HepG2 (cell line): ENCODE results near the gene ERMP1. TPM values are rescaled to one million over a fixed set of nuclear protein-coding genes. Genes with fewer than 3 reads are reported as not detected.

Experiments used
- ATAC-seq: fragments of 200-7000 bp; cut with Tn5 transposase; 3 replicates; pipeline ENCODE4 v1.9.1; 2020; ENCODE audit warnings: mild to moderate bottlenecking, moderate library complexity
- BruUV-seq: library from RNA; stranded (reverse); fragments of 400-500 nt; replicated peaks from 2 replicates; lab custom pipeline; 2021; lab: Mats Ljungman, UMichigan
- CTCF ChIA-PET: fragments of 300-600 bp; formaldehyde crosslinking; extraction: SDS; loops from one replicate; lab custom pipeline; 2021; ENCODE audit warnings: low total read pairs, inconsistent platforms, low intra/inter-chr PET ratio; lab: Yijun Ruan, JAX
- POLR2A ChIA-PET: fragments of 350-600 bp; sonication (Branson Sonifier 250); formaldehyde crosslinking; loops from one replicate; lab custom pipeline; 2020; ENCODE audit warnings: antibody characterized with exemption, inconsistent platforms; lab: Yijun Ruan, JAX
- DNase-seq: peaks from one replicate; pipeline ENCODE4 v3.0.0-alpha.2; 2015; ENCODE audit warnings: low spot score
- FAIRE-seq: peaks from 3 replicates; lab custom pipeline; 2011; peaks lifted over from hg19 to GRCh38; lab: Jason Lieb, UNC
- H2AFZ ChIP-seq: one replicate; pipeline ENCODE4 v1.6.1; 2011; ENCODE audit warnings: low read length, inconsistent platforms
- H3K27ac ChIP-seq: fragments of 300-600 bp; 3 replicates; pipeline ENCODE4 v1.8.0; 2011; ENCODE audit warnings: mixed run types, mild to moderate bottlenecking, mixed read lengths, low read length, inconsistent platforms; ENCODE audit not compliant: insufficient read depth; ENCODE audit errors: extremely low read length
- H3K27me3 ChIP-seq, 2 experiments: fragments of 200-600 bp in 1 of 2; 2 replicates in 1 of 2; 3 replicates in 1 of 2; pipeline versions ENCODE4 v1.6.0 to v1.8.0; 2011; ENCODE audit warnings: low read length in 2 of 2, mild to moderate bottlenecking in 2 of 2, moderate library complexity in 2 of 2, inconsistent platforms in 1 of 2; ENCODE audit not compliant: insufficient read depth in 2 of 2, control insufficient read depth in 1 of 2
- H3K36me3 ChIP-seq, 2 experiments: fragments of 200-600 bp in 1 of 2; replicated peaks in 1 of 2; 2 replicates in 1 of 2; 3 replicates in 1 of 2; pipeline versions ENCODE4 v1.5.1 to v1.8.0; 2011; ENCODE audit warnings: low read length in 2 of 2, inconsistent platforms in 1 of 2; ENCODE audit not compliant: insufficient read depth in 2 of 2, control insufficient read depth in 1 of 2
- H3K4me1 ChIP-seq: 2 replicates; pipeline ENCODE4 v1.5.1; 2012; ENCODE audit warnings: low read length, inconsistent platforms; ENCODE audit not compliant: insufficient read depth
- H3K4me2 ChIP-seq: 2 replicates; pipeline ENCODE4 v1.6.0; 2011; ENCODE audit warnings: low read depth, low read length, inconsistent platforms
- H3K4me3 ChIP-seq, 3 experiments: fragments of 200-600 bp in 1 of 3; sonication (generic), shearing (Covaris generic) in 1 of 3; replicated peaks in 1 of 3; 2 replicates each; pipeline ENCODE4 v1.5.1; 2011 to 2016; ENCODE audit warnings: low read length in 3 of 3, inconsistent platforms in 2 of 3, low read depth in 2 of 3, mild to moderate bottlenecking in 2 of 3, control low read depth in 1 of 3, mixed read lengths in 1 of 3; ENCODE audit not compliant: insufficient read depth in 1 of 3
- H3K79me2 ChIP-seq: one replicate; pipeline ENCODE4 v1.6.1; 2011; ENCODE audit warnings: low read length, inconsistent platforms; ENCODE audit not compliant: insufficient read depth
- H3K9ac ChIP-seq: 2 replicates; pipeline ENCODE4 v1.6.0; 2011; ENCODE audit warnings: mild to moderate bottlenecking, low read depth, low read length, inconsistent platforms; ENCODE audit not compliant: insufficient read depth
- H3K9me3 ChIP-seq: 2 replicates; pipeline ENCODE4 v1.5.1; 2012; ENCODE audit warnings: mild to moderate bottlenecking, low read length
- H4K20me1 ChIP-seq: 2 replicates; pipeline ENCODE4 v1.6.0; 2011; ENCODE audit warnings: inconsistent platforms, mild to moderate bottlenecking, low read length, moderate library complexity; ENCODE audit not compliant: insufficient read depth
- MAFK ChIP-seq, 2 experiments: IDR thresholded peaks in 1 of 2; conservative IDR thresholded peaks in 1 of 2; 2 replicates each; pipeline ENCODE4 v1.6.1; 2011; ENCODE audit warnings: improper control_type of control experiment in 2 of 2, low read length in 2 of 2
- NR1H2 ChIP-seq: sonication (generic); formaldehyde crosslinking; IDR thresholded peaks from 2 replicates; pipeline ENCODE4 v1.8.1; 2022; ENCODE audit warnings: low read depth, missing genetic modification reagents, borderline replicate concordance
- PPARG ChIP-seq: conservative IDR thresholded peaks from 2 replicates; pipeline ENCODE4 v1.6.1; 2016; ENCODE audit warnings: missing biosample characterization, missing genetic modification reagents
- SALL2 ChIP-seq: sonication (generic); formaldehyde crosslinking; IDR thresholded peaks from 2 replicates; pipeline ENCODE4 v1.8.1; 2023; ENCODE audit warnings: mild to moderate bottlenecking, missing genetic modification reagents, inconsistent platforms
- SP1 ChIP-seq, 2 experiments: fragments of 450-650 bp in 1 of 2; sonication (generic) in 1 of 2; formaldehyde crosslinking in 1 of 2; IDR thresholded peaks; 2 replicates each; pipeline versions ENCODE4 v1.4.0 to v1.6.1; 2016 to 2020; ENCODE audit warnings: missing genetic modification reagents in 1 of 2
- TRIM24 ChIP-seq: sonication (generic); formaldehyde crosslinking; IDR thresholded peaks from 2 replicates; pipeline ENCODE4 v1.8.0; 2022; ENCODE audit warnings: mild to moderate bottlenecking, missing genetic modification reagents
- ZBTB38 ChIP-seq: sonication (generic); formaldehyde crosslinking; IDR thresholded peaks from 2 replicates; pipeline ENCODE4 v1.5.1; 2020; ENCODE audit warnings: mild to moderate bottlenecking, missing genetic modification reagents
- ZNF550 ChIP-seq: sonication (generic); formaldehyde crosslinking; IDR thresholded peaks from 2 replicates; pipeline ENCODE4 v1.4.0; 2020; ENCODE audit warnings: mild to moderate bottlenecking, missing genetic modification reagents, borderline replicate concordance
- ZNF782 ChIP-seq: sonication (generic); formaldehyde crosslinking; IDR thresholded peaks from 2 replicates; pipeline ENCODE4 v1.4.0; 2020; ENCODE audit warnings: missing genetic modification reagents, mild to moderate bottlenecking, borderline replicate concordance
- WGBS: methylation state at CpG from one replicate; pipeline ENCODE4 v1.1.6; 2017; ENCODE audit warnings: low lambda C conversion rate; 5-methylcytosine and 5-hydroxymethylcytosine counted together
- in situ Hi-C: cut with HindIII; loops from 2 replicates; pipeline ENCODE4 v1.10.0; 2017; ENCODE audit warnings: low pct_unique_long_range_greater_than_20kb; ENCODE audit not compliant: extremely low pct_ligation_motif_present
- intact Hi-C: fragments of 100-400 bp; cut with micrococcal nuclease; formaldehyde crosslinking; loops from one replicate; pipeline ENCODE4 v1.10.0; 2022; ENCODE audit not compliant: unreplicated experiment
- polyA plus RNA-seq, 8 experiments: library from polyadenylated mRNA; depleted of rRNA in 3 of 8; stranded (reverse) in 7 of 8; unstranded in 1 of 8; fragments of >200 nt; fragmentation: Illumina TruSeq in 4 of 8; extraction: Trizol in 4 of 8; gene quantifications; 2 replicates each; pipeline versions ENCODE4 v1.2.1 to v1.2.3, GENCODE V29; 2011 to 2016; ENCODE audit warnings: low read depth in 4 of 8, missing spikeins in 1 of 8, mixed read lengths in 1 of 8; ENCODE audit not compliant: insufficient read depth in 1 of 8
- total RNA-seq, 5 experiments: library from RNA; depleted of rRNA; stranded (reverse); fragments of >200 nt; fragmentation: Illumina TruSeq; extraction: Trizol; gene quantifications; 2 replicates each; pipeline ENCODE4 v1.2.3, GENCODE V29; 2016; ENCODE audit warnings: low read depth in 1 of 5
- TF ChIP-seq, protein P1 (sequence below): sonication (generic); formaldehyde crosslinking; IDR thresholded peaks from 2 replicates; pipeline ENCODE4 v1.5.1; 2020; ENCODE audit warnings: missing genetic modification reagents, mild to moderate bottlenecking, borderline replicate concordance
- TF ChIP-seq, protein P2 (sequence below): sonication (generic); formaldehyde crosslinking; IDR thresholded peaks from 2 replicates; pipeline ENCODE4 v1.4.0; 2020; ENCODE audit warnings: mild to moderate bottlenecking, missing genetic modification reagents, borderline replicate concordance

Gene ERMP1
- total and polyA plus RNA-seq, 2 of the 13 experiments (the other 11 are each of a cell fraction or from before 2014, with no cell fraction given): 40.9 to 65.4 TPM

GRCh38 chr9:5820425-5820824 lies 12.5 kb downstream of the ERMP1 start:
- Histone ChIP-seq H2AFZ (no peak overlapping the region), H3K4me1 (peaks cover 27% of the 10 kb centered on the region), H3K36me3 (peaks cover 12 to 57% of the 10 kb centered on the region in 2 experiments), H3K27me3 (no peaks in the 10 kb centered on the region), H3K9ac (no peak overlapping the region), H3K79me2 (peaks cover 30% of the 10 kb centered on the region), H3K4me2 (no peak overlapping the region), H4K20me1 (no peaks in the 10 kb centered on the region), H3K4me3 (no peak overlapping the region), H3K27ac (no peak overlapping the region), H3K9me3 (no peaks in the 10 kb centered on the region)
- intact Hi-C loops: no loop called here
- DNase-seq: no peak
- no peak for FAIRE-seq
- WGBS: 95% methylated on average over 1 of the region's 1 CpG
- no peak for TF ChIP-seq SALL2 (CRISPR knock-in tag)
- peak in 1 of 2 experiments; percentile 45; a peak in 1 of 4 replicates for TF ChIP-seq MAFK (conservative IDR thresholded peaks at IDR 0.05 in 1 of 2, IDR thresholded peaks at IDR 0.05 in 1 of 2; ENCODE audit: low read length in 2 of 2)
- BruUV-seq: no TSS peak
- CTCF ChIA-PET: no interaction called here
- POLR2A ChIA-PET: no interaction called here
- in situ Hi-C loops: no loop called here
- ATAC-seq: no peak

GRCh38 chr9:5819174-5819573 lies 13.7 kb downstream of the ERMP1 start:
- H4K20me1 ChIP-seq: no peaks in the 10 kb centered on the region
- intact Hi-C loops: no loop called here
- H3K79me2 ChIP-seq: peaks cover 29% of the 10 kb centered on the region
- POLR2A ChIA-PET: no interaction called here
- peaks cover 24% of the 10 kb centered on the region for H3K4me1 ChIP-seq
- no peaks in the 10 kb centered on the region for H3K9me3 ChIP-seq
- H3K27me3 ChIP-seq: no peaks in the 10 kb centered on the region
- FAIRE-seq (no peak), ATAC-seq (no peak), DNase-seq (no peak)
- peaks cover 9 to 50% of the 10 kb centered on the region in 2 experiments; a peak in 4 of 5 replicates for H3K36me3 ChIP-seq
- in situ Hi-C loops: no loop called here
- WGBS: 96% methylated on average over 6 of the region's 6 CpGs
- H3K9ac ChIP-seq: no peak overlapping the region
- H2AFZ ChIP-seq: no peak overlapping the region
- CTCF ChIA-PET: no interaction called here
- BruUV-seq: no TSS peak
- H3K27ac ChIP-seq: no peak overlapping the region
- no peak overlapping the region for H3K4me2 ChIP-seq
- H3K4me3 ChIP-seq: no peak overlapping the region
- TF ChIP-seq, protein P1, sequence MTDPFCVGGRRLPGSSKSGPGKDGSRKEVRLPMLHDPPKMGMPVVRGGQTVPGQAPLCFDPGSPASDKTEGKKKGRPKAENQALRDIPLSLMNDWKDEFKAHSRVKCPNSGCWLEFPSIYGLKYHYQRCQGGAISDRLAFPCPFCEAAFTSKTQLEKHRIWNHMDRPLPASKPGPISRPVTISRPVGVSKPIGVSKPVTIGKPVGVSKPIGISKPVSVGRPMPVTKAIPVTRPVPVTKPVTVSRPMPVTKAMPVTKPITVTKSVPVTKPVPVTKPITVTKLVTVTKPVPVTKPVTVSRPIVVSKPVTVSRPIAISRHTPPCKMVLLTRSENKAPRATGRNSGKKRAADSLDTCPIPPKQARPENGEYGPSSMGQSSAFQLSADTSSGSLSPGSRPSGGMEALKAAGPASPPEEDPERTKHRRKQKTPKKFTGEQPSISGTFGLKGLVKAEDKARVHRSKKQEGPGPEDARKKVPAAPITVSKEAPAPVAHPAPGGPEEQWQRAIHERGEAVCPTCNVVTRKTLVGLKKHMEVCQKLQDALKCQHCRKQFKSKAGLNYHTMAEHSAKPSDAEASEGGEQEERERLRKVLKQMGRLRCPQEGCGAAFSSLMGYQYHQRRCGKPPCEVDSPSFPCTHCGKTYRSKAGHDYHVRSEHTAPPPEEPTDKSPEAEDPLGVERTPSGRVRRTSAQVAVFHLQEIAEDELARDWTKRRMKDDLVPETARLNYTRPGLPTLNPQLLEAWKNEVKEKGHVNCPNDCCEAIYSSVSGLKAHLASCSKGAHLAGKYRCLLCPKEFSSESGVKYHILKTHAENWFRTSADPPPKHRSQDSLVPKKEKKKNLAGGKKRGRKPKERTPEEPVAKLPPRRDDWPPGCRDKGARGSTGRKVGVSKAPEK (CRISPR knock-in tag): no peak
- TF ChIP-seq NR1H2: no peak
- no peak for TF ChIP-seq SP1 (IDR thresholded peaks at IDR 0.05)
- TF ChIP-seq SP1 (CRISPR knock-in tag; IDR thresholded peaks at IDR 0.05): no peak
- TF ChIP-seq PPARG (CRISPR knock-in tag): no peak
- no peak for TF ChIP-seq ZNF550
- no peak for TF ChIP-seq TRIM24 (CRISPR knock-in tag)
- TF ChIP-seq, protein P2, sequence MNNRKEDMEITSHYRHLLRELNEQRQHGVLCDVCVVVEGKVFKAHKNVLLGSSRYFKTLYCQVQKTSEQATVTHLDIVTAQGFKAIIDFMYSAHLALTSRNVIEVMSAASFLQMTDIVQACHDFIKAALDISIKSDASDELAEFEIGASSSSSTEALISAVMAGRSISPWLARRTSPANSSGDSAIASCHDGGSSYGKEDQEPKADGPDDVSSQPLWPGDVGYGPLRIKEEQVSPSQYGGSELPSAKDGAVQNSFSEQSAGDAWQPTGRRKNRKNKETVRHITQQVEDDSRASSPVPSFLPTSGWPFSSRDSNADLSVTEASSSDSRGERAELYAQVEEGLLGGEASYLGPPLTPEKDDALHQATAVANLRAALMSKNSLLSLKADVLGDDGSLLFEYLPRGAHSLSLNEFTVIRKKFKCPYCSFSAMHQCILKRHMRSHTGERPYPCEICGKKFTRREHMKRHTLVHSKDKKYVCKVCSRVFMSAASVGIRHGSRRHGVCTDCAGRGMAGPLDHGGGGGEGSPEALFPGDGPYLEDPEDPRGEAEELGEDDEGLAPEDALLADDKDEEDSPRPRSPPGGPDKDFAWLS: no peak
- TF ChIP-seq ZNF782 (CRISPR knock-in tag): no peak
- TF ChIP-seq ZBTB38 (CRISPR knock-in tag): no peak
